Measurements from ENCODE around the gene PDGFD. TPM values are rescaled to one million over a fixed set of nuclear protein-coding genes. Genes with fewer than 3 reads are reported as not detected.

PDGFD gene
- total RNA-seq, 1 experiment from 2014 or later = 2.6 TPM

DNA sequence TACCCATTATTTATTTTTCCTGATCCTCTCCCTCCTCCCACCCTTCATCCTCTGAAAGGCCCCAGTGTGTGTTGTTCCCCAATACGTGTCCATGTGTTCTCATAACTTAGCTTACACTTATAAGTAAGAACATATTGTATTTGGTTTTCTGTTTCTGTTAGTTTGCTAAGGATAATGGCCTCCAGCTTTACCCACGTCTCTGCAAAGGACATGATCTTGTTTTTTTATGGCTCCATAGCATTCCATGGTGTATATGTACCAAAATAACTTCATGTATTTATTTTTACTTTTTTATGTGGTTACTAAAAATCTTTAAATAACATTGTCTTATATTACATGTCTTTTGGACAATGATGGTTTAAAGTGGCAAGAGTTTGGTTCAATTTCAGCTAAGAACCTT, 15.2 kb downstream of the PDGFD start:
- DNase-seq (ENCODE audit: low spot score) (no peak), ATAC-seq (no peak)
- Mint-ChIP-seq H3K4me3 (no peak overlapping the region), H3K36me3 (peaks cover 6% of the 10 kb centered on the region; the same call in 1 of the 2 replicates), H3K27ac (no peak overlapping the region), H3K9me3 (peaks cover 9% of the 10 kb centered on the region), H3K4me1 (peaks cover 9% of the 10 kb centered on the region), H3K27me3 (ENCODE audit: low read depth) (no peaks in the 10 kb centered on the region)
- CTCF ChIA-PET = interaction anchor here (1.2 to 1.3 kb wide), 2 partner anchors 15 to 466 kb away, joined by 4 to 5 read pairs; no protein-coding TSS in a partner anchor
- POLR2A ChIA-PET = no interaction called here
- TF ChIP-seq SOX15 (CRISPR knock-in tag; IDR thresholded peaks at IDR 0.05) (no peak), ZNF281 (CRISPR knock-in tag; IDR thresholded peaks at IDR 0.05) (no peak), FOXJ3 (CRISPR knock-in tag; IDR thresholded peaks at IDR 0.05; ENCODE audit: borderline replicate concordance) (no peak), CREB1 (CRISPR knock-in tag; IDR thresholded peaks at IDR 0.05) (no peak), ATF3 (CRISPR knock-in tag; conservative IDR thresholded peaks at IDR 0.05) (no peak), GTF2I (CRISPR knock-in tag; conservative IDR thresholded peaks at IDR 0.05) (no peak), FOXP1 (CRISPR knock-in tag; IDR thresholded peaks at IDR 0.05; ENCODE audit: borderline replicate concordance) (no peak), MXD4 (CRISPR knock-in tag; IDR thresholded peaks at IDR 0.05; ENCODE audit: borderline replicate concordance) (no peak), EMX1 (CRISPR knock-in tag; IDR thresholded peaks at IDR 0.05) (no peak), NFYB (CRISPR knock-in tag; conservative IDR thresholded peaks at IDR 0.05; ENCODE audit: low read depth) (no peak), JUN (CRISPR knock-in tag; IDR thresholded peaks at IDR 0.05) (no peak), ZBTB21 (CRISPR knock-in tag; IDR thresholded peaks at IDR 0.05; ENCODE audit: borderline replicate concordance) (no peak), ZBTB43 (CRISPR knock-in tag; IDR thresholded peaks at IDR 0.05) (no peak), PREB (CRISPR knock-in tag; IDR thresholded peaks at IDR 0.05; ENCODE audit: borderline replicate concordance) (no peak), PRRX2 (CRISPR knock-in tag; IDR thresholded peaks at IDR 0.05) (no peak), ZSCAN18 (CRISPR knock-in tag; IDR thresholded peaks at IDR 0.05) (no peak), JAZF1 (CRISPR knock-in tag; IDR thresholded peaks at IDR 0.05) (no peak)
- TF ChIP-seq, protein P1, sequence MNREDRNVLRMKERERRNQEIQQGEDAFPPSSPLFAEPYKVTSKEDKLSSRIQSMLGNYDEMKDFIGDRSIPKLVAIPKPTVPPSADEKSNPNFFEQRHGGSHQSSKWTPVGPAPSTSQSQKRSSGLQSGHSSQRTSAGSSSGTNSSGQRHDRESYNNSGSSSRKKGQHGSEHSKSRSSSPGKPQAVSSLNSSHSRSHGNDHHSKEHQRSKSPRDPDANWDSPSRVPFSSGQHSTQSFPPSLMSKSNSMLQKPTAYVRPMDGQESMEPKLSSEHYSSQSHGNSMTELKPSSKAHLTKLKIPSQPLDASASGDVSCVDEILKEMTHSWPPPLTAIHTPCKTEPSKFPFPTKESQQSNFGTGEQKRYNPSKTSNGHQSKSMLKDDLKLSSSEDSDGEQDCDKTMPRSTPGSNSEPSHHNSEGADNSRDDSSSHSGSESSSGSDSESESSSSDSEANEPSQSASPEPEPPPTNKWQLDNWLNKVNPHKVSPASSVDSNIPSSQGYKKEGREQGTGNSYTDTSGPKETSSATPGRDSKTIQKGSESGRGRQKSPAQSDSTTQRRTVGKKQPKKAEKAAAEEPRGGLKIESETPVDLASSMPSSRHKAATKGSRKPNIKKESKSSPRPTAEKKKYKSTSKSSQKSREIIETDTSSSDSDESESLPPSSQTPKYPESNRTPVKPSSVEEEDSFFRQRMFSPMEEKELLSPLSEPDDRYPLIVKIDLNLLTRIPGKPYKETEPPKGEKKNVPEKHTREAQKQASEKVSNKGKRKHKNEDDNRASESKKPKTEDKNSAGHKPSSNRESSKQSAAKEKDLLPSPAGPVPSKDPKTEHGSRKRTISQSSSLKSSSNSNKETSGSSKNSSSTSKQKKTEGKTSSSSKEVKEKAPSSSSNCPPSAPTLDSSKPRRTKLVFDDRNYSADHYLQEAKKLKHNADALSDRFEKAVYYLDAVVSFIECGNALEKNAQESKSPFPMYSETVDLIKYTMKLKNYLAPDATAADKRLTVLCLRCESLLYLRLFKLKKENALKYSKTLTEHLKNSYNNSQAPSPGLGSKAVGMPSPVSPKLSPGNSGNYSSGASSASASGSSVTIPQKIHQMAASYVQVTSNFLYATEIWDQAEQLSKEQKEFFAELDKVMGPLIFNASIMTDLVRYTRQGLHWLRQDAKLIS (CRISPR knock-in tag; IDR thresholded peaks at IDR 0.05; ENCODE audit: borderline replicate concordance) = no peak
- TF ChIP-seq, protein P2, sequence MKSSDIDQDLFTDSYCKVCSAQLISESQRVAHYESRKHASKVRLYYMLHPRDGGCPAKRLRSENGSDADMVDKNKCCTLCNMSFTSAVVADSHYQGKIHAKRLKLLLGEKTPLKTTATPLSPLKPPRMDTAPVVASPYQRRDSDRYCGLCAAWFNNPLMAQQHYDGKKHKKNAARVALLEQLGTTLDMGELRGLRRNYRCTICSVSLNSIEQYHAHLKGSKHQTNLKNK (CRISPR knock-in tag; IDR thresholded peaks at IDR 0.05) = no peak

All from WTC11 (cell line).